SK-N-SH (cell line): ENCODE results near the gene SLC1A2.
"Not testable (repeated sequence)": the region's sequence is repeated elsewhere in the genome, so short reads cannot be mapped to it uniquely, and the experiment has no call there.

ENCODE experiments used
- JUND ChIP-seq: IDR thresholded peaks from 2 replicates; pipeline ENCODE4 v1.4.0; 2012
- TF ChIP-seq, protein P1 (sequence below): fragments of 200-600 bp; sonication (generic); IDR thresholded peaks from 2 replicates; pipeline ENCODE4 v1.6.1; 2017; ENCODE audit warnings: antibody characterized with exemption, mild to moderate bottlenecking, moderate library complexity

DNA sequence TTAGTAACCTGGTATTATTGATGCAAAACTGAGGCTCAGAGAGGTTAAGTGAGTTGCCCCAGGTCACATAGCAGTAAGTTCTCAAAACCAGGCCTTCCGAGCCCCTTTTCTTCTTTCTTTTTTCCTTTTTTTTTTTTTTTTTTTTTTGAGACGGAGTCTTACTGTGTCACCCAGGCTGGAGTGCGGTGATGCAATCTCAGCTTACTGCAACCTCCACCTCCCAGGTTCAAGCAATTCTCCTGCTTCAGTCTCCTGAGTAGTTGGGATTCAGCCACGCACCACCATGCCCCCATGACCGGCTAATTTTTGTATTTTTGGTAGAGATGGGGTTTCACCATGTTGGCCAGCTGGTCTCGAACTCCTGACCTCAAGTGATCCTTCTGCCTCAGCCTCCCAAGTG lies 192.6 kb downstream of the SLC1A2 start:
- TF ChIP-seq, protein P1, sequence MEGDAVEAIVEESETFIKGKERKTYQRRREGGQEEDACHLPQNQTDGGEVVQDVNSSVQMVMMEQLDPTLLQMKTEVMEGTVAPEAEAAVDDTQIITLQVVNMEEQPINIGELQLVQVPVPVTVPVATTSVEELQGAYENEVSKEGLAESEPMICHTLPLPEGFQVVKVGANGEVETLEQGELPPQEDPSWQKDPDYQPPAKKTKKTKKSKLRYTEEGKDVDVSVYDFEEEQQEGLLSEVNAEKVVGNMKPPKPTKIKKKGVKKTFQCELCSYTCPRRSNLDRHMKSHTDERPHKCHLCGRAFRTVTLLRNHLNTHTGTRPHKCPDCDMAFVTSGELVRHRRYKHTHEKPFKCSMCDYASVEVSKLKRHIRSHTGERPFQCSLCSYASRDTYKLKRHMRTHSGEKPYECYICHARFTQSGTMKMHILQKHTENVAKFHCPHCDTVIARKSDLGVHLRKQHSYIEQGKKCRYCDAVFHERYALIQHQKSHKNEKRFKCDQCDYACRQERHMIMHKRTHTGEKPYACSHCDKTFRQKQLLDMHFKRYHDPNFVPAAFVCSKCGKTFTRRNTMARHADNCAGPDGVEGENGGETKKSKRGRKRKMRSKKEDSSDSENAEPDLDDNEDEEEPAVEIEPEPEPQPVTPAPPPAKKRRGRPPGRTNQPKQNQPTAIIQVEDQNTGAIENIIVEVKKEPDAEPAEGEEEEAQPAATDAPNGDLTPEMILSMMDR, result not testable (repeated sequence)
- not testable (repeated sequence) for TF ChIP-seq JUND
